ENCODE data around the gene NUP93. TPM values are rescaled to one million over a fixed set of nuclear protein-coding genes. Genes with fewer than 3 reads are reported as not detected.

Gene NUP93
- total and polyA plus RNA-seq, 2 experiments from 2014 or later, result 139 to 187 TPM

- H3K27me3 Mint-ChIP-seq (ENCODE audit: insufficient read depth, low read depth, poor library complexity), result peaks cover 7% of the 10 kb centered on the region
- no peak for DNase-seq (ENCODE audit: low spot score)
- Histone ChIP-seq H4K20me1 (replicated peaks; ENCODE audit: insufficient read depth) (peaks cover 51% of the 10 kb centered on the region), H2AFZ (no peak overlapping the region), H3K79me2 (replicated peaks; ENCODE audit: insufficient read depth) (peaks cover 81% of the 10 kb centered on the region), H3K4me3 (no peak overlapping the region), H3K27ac (ENCODE audit: low read depth) (no peak overlapping the region), H3K36me3 (ENCODE audit: insufficient read depth) (no peaks in the 10 kb centered on the region; the same call in none of the 2 replicates), H3K9me2 (ENCODE audit: insufficient read depth) (no peaks in the 10 kb centered on the region), H3K4me2 (no peak overlapping the region), H3K27me3 (ENCODE audit: insufficient read depth) (no peaks in the 10 kb centered on the region), H3K4me1 (ENCODE audit: insufficient read depth) (peaks cover 35% of the 10 kb centered on the region), H3F3A (replicated peaks; ENCODE audit: low read depth) (0 out of 2 replicates have a peak, but pooled peaks cover 3% of the 10 kb centered on the region)
- no peak overlapping the region for H3K27ac Mint-ChIP-seq
- no peak overlapping the region for H3K4me3 Mint-ChIP-seq
- ATAC-seq, result no peak
- peaks cover 16% of the 10 kb centered on the region for H3K9me3 Mint-ChIP-seq
- H3K4me1 Mint-ChIP-seq, result peaks cover 29% of the 10 kb centered on the region
- H3K36me3 Mint-ChIP-seq (ENCODE audit: low read depth), result peaks cover 26% of the 10 kb centered on the region
- no peak for TF ChIP-seq ZNF331 (CRISPR knock-in tag; IDR thresholded peaks at IDR 0.05; ENCODE audit: low read depth)
- no peak for TF ChIP-seq ZNF462 (CRISPR knock-in tag; IDR thresholded peaks at IDR 0.05)
- no peak for TF ChIP-seq ETS1 (IDR thresholded peaks at IDR 0.05)
These were observed 11.5 kb downstream of the NUP93 start for GRCh38 chr16:56741399-56741798.

All from GM23338 (cell line).